ENCODE measurements around the gene TRIM64C. TPM values are rescaled to one million over a fixed set of nuclear protein-coding genes. Genes with fewer than 3 reads are reported as not detected.

TRIM64C gene, protein sequence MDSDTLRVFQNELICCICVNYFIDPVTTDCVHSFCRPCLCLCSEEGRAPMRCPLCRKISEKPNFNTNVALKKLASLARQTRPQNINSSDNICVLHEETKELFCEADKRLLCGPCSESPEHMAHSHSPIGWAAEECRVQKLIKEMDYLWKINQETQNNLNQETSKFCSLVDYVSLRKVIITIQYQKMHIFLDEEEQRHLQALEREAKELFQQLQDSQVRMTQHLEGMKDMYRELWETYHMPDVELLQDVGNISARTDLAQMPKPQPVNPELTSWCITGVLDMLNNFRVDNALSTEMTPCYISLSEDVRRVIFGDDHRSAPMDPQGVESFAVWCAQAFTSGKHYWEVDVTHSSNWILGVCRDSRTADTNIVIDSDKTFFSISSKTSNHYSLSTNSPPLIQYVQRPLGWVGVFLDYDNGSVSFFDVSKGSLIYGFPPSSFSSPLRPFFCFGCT
- not detected for total RNA-seq

DNA sequence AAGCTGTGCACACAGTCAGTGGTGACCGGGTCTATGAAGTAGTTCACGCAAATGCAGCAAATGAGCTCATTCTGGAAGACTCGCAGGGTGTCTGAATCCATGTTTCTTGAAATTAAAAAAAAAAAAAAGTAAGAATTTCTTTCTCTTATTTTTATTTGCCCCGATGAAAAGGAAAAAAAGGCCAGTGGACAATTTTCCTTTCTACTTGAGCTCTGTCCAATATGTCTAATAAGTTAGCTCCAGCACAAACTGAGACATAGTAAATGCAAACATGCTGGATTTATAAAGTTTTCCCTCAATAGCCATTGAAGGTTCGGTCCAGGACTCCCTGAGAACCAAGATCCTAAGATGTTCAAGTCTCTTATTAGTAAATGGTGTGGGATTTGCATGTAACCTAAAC is at the start of gene TRIM64C:
TSS of gene TRIM64C (minus strand) at position 101 of the 400 bp plus-strand sequence. CDS start at position 101, 0 bp downstream.

DNA sequence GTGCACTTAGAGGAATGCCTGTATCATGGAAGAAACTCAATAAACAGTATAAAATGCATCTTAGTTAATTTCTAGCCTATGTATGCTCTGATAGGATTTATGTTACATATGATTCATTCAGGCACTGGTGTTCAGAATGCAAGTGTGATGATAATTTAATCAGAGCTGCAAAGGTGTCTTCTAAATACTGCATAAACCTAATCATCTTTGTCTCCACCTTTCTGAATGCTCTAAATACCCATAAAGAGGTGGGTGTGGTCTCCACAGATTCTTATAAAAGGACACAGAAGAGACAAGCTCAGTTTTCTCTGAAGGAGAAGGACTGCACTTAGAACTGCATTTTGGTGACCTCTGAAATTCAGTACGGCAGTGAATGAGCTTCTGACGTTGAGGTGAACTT is 30.4 kb downstream of the TRIM64C start, which contains the start of gene TRIM49B:
TSS of gene TRIM49B (plus strand) at position 301 of the 400 bp plus-strand sequence. CDS start 2,777 bp downstream, outside the sequence.

Other genes with a start within 250 kb of the TRIM64C start
- gene TRIM51G, start 75.2 kb downstream of the TRIM64C start, total RNA-seq = not detected
- gene TRIM49B, start 30.3 kb downstream of the TRIM64C start, total RNA-seq = not detected
- 11.5 TPM for gene FOLH1, start 149.5 kb upstream of the TRIM64C start, total RNA-seq